Thyroid gland (tissue), 4 donors: ENCODE measurements around the gene ZNF474. TPM values are rescaled to one million over a fixed set of nuclear protein-coding genes. Genes with fewer than 3 reads are reported as not detected.

Source experiments
- DNase-seq, 2 donors: peaks; one replicate each; pipeline ENCODE4 v3.0.0-alpha.2; 2019
- H3K27ac ChIP-seq, 3 donors: fragments of 200-600 bp; sonication (generic); 1 replicate in 2 of 3; 2 replicates in 1 of 3; pipeline ENCODE4 v1.5.1; 2016 to 2019; ENCODE audit warnings: mild to moderate bottlenecking in 1 of 3, moderate library complexity in 1 of 3
- H3K27me3 ChIP-seq: fragments of 200-600 bp; sonication (generic); one replicate; pipeline ENCODE4 v1.5.1; 2019
- H3K36me3 ChIP-seq, 2 donors: fragments of 200-600 bp; sonication (generic); one replicate each; pipeline ENCODE4 v1.5.1; 2016 to 2019
- H3K4me1 ChIP-seq, 2 donors: fragments of 200-600 bp; sonication (generic); one replicate each; pipeline ENCODE4 v1.5.1; 2017 to 2019
- H3K4me3 ChIP-seq, 3 donors: fragments of 200-600 bp; sonication (generic); replicated peaks in 1 of 3; 1 replicate in 2 of 3; 2 replicates in 1 of 3; pipeline ENCODE4 v1.5.1; 2016; ENCODE audit warnings: mild to moderate bottlenecking in 1 of 3
- H3K9me3 ChIP-seq: fragments of 200-600 bp; sonication (generic); one replicate; pipeline ENCODE4 v1.5.1; 2017
- CTCF ChIP-seq, 6 experiments: fragments of 200-600 bp in 3 of 6; fragments of 450-650 bp in 3 of 6; sonication (generic) in 3 of 6; IDR thresholded peaks; one replicate each; pipeline ENCODE4 v1.5.1; 2016 to 2019; ENCODE audit warnings: antibody characterized with exemption in 6 of 6, mild to moderate bottlenecking in 2 of 6, inconsistent platforms in 1 of 6, moderate library complexity in 1 of 6
- POLR2A ChIP-seq, 2 donors: fragments of 450-650 bp; IDR thresholded peaks; one replicate each; pipeline ENCODE4 v1.6.1; 2017; ENCODE audit warnings: antibody characterized with exemption in 2 of 2, mild to moderate bottlenecking in 2 of 2, moderate library complexity in 1 of 2
- WGBS, 2 donors: methylation state at CpG; one replicate each; pipeline ENCODE4 v1.1.5; 2017; 5-methylcytosine and 5-hydroxymethylcytosine counted together
- intact Hi-C: fragments of 100-400 bp; cut with DNase I; formaldehyde crosslinking; loops from one replicate; pipeline ENCODE4 v1.15.1; 2023
- total RNA-seq, 4 donors: library from RNA; depleted of rRNA; stranded (reverse); fragments of >200 nt; gene quantifications; one replicate each; pipeline ENCODE4 v1.2.3, GENCODE V29; 2016

Gene ZNF474
- total RNA-seq, 4 donors from 2014 or later: 0.33 to 1.5 (median 0.54) TPM; not detected in 1

GRCh38 chr5:122184676-122185255, 55.4 kb downstream of the ZNF474 start:
- TF ChIP-seq CTCF (IDR thresholded peaks at IDR 0.05) (no peak), POLR2A (IDR thresholded peaks at IDR 0.05) (no peak)
- Histone ChIP-seq H3K4me3 (no peak overlapping the region), H3K36me3 (no peaks in the 10 kb centered on the region), H3K4me1 (peaks cover 24 to 33% of the 10 kb centered on the region in 2 donors), H3K27me3 (no peaks in the 10 kb centered on the region), H3K27ac (no peak overlapping the region), H3K9me3 (no peaks in the 10 kb centered on the region)
- DNase-seq: no peak
- intact Hi-C loops: no loop called here
- 85 to 93% methylated on average over 5 of the region's 5 CpGs for WGBS, 2 donors

GRCh38 chr5:122187426-122187825, 58.1 kb downstream of the ZNF474 start:
- 65 to 77% methylated on average over 3 of the region's 3 CpGs for WGBS, 2 donors
- intact Hi-C loops: no loop called here
- Histone ChIP-seq H3K4me1 (peaks cover 15 to 20% of the 10 kb centered on the region in 2 donors), H3K4me3 (no peak overlapping the region), H3K36me3 (no peaks in the 10 kb centered on the region), H3K27ac (no peak overlapping the region), H3K27me3 (no peaks in the 10 kb centered on the region), H3K9me3 (no peaks in the 10 kb centered on the region)
- DNase-seq: no peak
- no peak for TF ChIP-seq POLR2A (IDR thresholded peaks at IDR 0.05)
- TF ChIP-seq CTCF (IDR thresholded peaks at IDR 0.05): no peak

GRCh38 chr5:122190156-122190555, 60.8 kb downstream of the ZNF474 start:
- no peaks in the 10 kb centered on the region for H3K9me3 ChIP-seq
- TF ChIP-seq POLR2A (IDR thresholded peaks at IDR 0.05) (no peak), CTCF (IDR thresholded peaks at IDR 0.05) (no peak)
- WGBS, 2 donors: 78 to 85% methylated on average over 3 of the region's 3 CpGs
- H3K4me1 ChIP-seq: no peaks in the 10 kb centered on the region
- no peaks in the 10 kb centered on the region for H3K36me3 ChIP-seq
- no peak for DNase-seq
- intact Hi-C loops: loop anchor here (5.0 kb wide), 1 partner anchor 227 kb away; no protein-coding TSS in a partner anchor
- H3K27me3 ChIP-seq: no peaks in the 10 kb centered on the region
- no peak overlapping the region for H3K27ac ChIP-seq
- no peak overlapping the region for H3K4me3 ChIP-seq

GRCh38 chr5:122192497-122193496, 63.5 kb downstream of the ZNF474 start:
- Histone ChIP-seq H3K27ac (no peak overlapping the region), H3K4me1 (no peaks in the 10 kb centered on the region), H3K27me3 (no peaks in the 10 kb centered on the region), H3K4me3 (no peak overlapping the region), H3K9me3 (no peaks in the 10 kb centered on the region), H3K36me3 (no peaks in the 10 kb centered on the region)
- no peak for TF ChIP-seq POLR2A (IDR thresholded peaks at IDR 0.05)
- TF ChIP-seq CTCF (IDR thresholded peaks at IDR 0.05): peak in 5 of 6 experiments; percentile 31 to 67 (median 64)
- WGBS, 2 donors: 46 to 47% methylated on average over 8 of the region's 8 CpGs
- intact Hi-C loops: loop anchor here (5.0 kb wide), 1 partner anchor 225 kb away; no protein-coding TSS in a partner anchor
- peak; percentile 7 to 8 for DNase-seq
